ENCODE results near the gene SLC41A2.

- TF ChIP-seq PKNOX1 (IDR thresholded peaks at IDR 0.05) (no peak; the same call in 1 of the 2 replicates), FOXA1 (IDR thresholded peaks at IDR 0.05) (no peak), FOXM1 (IDR thresholded peaks at IDR 0.05; ENCODE audit: borderline replicate concordance) (no peak), SP1 (IDR thresholded peaks at IDR 0.05) (no peak), CTBP1 (IDR thresholded peaks at IDR 0.05; ENCODE audit: borderline replicate concordance) (no peak), HDGF (IDR thresholded peaks at IDR 0.05; ENCODE audit: borderline replicate concordance) (no peak), SUZ12 (IDR thresholded peaks at IDR 0.05) (no peak), ELF4 (IDR thresholded peaks at IDR 0.05) (no peak)
These were observed 996 bp downstream of the SLC41A2 start for GRCh38 chr12:104956870-104957718.

All from HEK293T (cell line).